ENCODE results near the gene PPP4C.

The PPP4C gene

DNA sequence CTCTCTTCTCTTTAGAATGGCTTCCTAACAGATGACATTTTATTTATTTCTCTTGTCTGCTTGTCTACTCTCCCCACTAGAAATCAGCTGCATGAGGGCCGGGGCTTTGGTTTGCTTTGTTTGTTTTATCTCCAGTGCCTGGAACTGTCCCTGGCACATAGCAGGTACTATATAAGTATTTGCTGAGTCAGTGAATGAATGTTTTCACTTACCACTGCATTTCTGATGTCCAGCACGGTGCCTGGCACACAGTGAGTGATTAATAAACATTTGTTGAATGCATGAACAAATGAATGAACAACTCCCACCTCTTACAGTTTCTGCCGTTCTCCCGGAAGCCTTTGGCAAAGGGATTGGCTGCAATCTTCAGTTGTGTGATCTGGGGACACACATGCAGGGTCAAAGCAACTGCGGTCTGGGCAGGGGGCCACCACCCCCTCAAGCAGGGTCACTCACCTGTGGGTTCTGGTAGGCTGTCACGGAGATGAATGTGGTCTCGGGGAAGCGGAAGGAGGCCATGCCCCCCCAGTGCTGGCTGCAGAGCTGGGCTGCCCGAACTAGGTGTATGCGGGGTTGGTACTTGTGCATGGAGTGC is 12.5 kb downstream of the PPP4C start:
- Histone ChIP-seq H3K27me3 (ENCODE audit: control insufficient read depth, low read length) (no peaks in the 10 kb centered on the region), H3K4me3 (ENCODE audit: low read length) (no peak overlapping the region), H4K20me1 (ENCODE audit: control insufficient read depth, insufficient read depth, low read depth, low read length) (no peaks in the 10 kb centered on the region), H3K9me3 (ENCODE audit: control insufficient read depth, insufficient read depth, low read length) (no peaks in the 10 kb centered on the region), H3K4me1 (ENCODE audit: control insufficient read depth, low read length) (peaks cover 34% of the 10 kb centered on the region), H3K79me2 (ENCODE audit: control insufficient read depth, low read length) (no peaks in the 10 kb centered on the region), H3K27ac (ENCODE audit: low read depth, low read length) (no peak overlapping the region), H3K36me3 (ENCODE audit: control insufficient read depth, low read length) (peaks cover 22% of the 10 kb centered on the region), H3F3A (ENCODE audit: control insufficient read depth, insufficient read depth) (peaks cover 11% of the 10 kb centered on the region; the same call in 1 of the 2 replicates), H3K4me2 (ENCODE audit: low read length) (no peak overlapping the region), H3K9me2 (replicated peaks; ENCODE audit: control insufficient read depth, low read length) (no peaks in the 10 kb centered on the region)
- TF ChIP-seq, protein P1, sequence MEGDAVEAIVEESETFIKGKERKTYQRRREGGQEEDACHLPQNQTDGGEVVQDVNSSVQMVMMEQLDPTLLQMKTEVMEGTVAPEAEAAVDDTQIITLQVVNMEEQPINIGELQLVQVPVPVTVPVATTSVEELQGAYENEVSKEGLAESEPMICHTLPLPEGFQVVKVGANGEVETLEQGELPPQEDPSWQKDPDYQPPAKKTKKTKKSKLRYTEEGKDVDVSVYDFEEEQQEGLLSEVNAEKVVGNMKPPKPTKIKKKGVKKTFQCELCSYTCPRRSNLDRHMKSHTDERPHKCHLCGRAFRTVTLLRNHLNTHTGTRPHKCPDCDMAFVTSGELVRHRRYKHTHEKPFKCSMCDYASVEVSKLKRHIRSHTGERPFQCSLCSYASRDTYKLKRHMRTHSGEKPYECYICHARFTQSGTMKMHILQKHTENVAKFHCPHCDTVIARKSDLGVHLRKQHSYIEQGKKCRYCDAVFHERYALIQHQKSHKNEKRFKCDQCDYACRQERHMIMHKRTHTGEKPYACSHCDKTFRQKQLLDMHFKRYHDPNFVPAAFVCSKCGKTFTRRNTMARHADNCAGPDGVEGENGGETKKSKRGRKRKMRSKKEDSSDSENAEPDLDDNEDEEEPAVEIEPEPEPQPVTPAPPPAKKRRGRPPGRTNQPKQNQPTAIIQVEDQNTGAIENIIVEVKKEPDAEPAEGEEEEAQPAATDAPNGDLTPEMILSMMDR (IDR thresholded peaks at IDR 0.05; ENCODE audit: low read depth, low read length, poor library complexity, severe bottlenecking), result no peak
- no peak for TF ChIP-seq EZH2phosphoT487 (IDR thresholded peaks at IDR 0.05; ENCODE audit: borderline replicate concordance, low read length)

DNA sequence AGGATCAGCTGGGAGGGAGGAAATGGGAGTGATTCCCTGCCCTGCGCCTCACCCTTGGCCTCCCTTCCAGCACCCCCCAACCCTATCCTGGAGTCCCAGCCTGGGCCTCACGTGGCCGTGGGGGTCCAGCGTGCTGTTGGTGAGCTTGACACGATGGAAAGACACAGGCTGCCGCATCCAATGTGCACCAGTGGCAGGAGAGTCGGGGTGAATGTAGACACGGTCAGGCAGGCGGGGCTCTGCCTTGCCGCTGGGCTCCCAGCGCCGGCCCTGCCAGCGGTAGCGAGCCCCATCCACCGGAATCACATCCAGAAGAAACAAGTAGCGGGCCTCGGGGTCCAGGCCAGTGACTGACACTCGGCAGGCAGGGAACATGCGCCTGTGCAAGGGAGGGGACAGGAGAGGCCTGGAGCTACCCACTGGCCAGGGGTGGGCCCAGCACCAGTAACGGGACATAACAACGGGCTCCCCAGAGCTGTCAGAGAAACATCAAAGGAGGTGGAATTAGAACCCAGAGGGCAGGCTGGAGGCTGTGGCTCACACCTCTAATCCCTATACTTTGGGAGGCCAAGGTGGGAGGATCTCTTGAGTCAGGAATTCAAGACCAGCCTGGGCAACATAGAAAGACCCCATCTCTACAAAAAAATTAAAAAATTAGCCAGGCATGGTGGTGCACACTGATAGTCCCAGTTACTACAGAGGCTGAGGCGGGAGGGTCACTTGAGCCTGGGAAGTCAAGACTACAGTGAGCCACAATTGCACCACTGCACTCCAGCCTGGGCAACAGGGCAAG is 13.2 kb downstream of the PPP4C start:
- H3K4me2 ChIP-seq (ENCODE audit: low read length), result no peak overlapping the region
- no peak overlapping the region for H3K27ac ChIP-seq (ENCODE audit: low read depth, low read length)
- H3K36me3 ChIP-seq (ENCODE audit: control insufficient read depth, low read length), result peaks cover 18% of the 10 kb centered on the region
- H3K27me3 ChIP-seq (ENCODE audit: control insufficient read depth, low read length), result no peaks in the 10 kb centered on the region
- no peaks in the 10 kb centered on the region for H3K79me2 ChIP-seq (ENCODE audit: control insufficient read depth, low read length)
- H3K4me3 ChIP-seq (ENCODE audit: low read length), result no peak overlapping the region
- TF ChIP-seq, protein P1 (IDR thresholded peaks at IDR 0.05; ENCODE audit: low read depth, low read length, poor library complexity, severe bottlenecking), result no peak
- no peak for TF ChIP-seq EZH2phosphoT487 (IDR thresholded peaks at IDR 0.05; ENCODE audit: borderline replicate concordance, low read length)
- no peaks in the 10 kb centered on the region for H4K20me1 ChIP-seq (ENCODE audit: control insufficient read depth, insufficient read depth, low read depth, low read length)
- H3K9me3 ChIP-seq (ENCODE audit: control insufficient read depth, insufficient read depth, low read length), result no peaks in the 10 kb centered on the region
- H3F3A ChIP-seq (ENCODE audit: control insufficient read depth, insufficient read depth), result peaks cover 14% of the 10 kb centered on the region
- H3K9me2 ChIP-seq (replicated peaks; ENCODE audit: control insufficient read depth, low read length), result no peaks in the 10 kb centered on the region
- peaks cover 38% of the 10 kb centered on the region for H3K4me1 ChIP-seq (ENCODE audit: control insufficient read depth, low read length)

DNA sequence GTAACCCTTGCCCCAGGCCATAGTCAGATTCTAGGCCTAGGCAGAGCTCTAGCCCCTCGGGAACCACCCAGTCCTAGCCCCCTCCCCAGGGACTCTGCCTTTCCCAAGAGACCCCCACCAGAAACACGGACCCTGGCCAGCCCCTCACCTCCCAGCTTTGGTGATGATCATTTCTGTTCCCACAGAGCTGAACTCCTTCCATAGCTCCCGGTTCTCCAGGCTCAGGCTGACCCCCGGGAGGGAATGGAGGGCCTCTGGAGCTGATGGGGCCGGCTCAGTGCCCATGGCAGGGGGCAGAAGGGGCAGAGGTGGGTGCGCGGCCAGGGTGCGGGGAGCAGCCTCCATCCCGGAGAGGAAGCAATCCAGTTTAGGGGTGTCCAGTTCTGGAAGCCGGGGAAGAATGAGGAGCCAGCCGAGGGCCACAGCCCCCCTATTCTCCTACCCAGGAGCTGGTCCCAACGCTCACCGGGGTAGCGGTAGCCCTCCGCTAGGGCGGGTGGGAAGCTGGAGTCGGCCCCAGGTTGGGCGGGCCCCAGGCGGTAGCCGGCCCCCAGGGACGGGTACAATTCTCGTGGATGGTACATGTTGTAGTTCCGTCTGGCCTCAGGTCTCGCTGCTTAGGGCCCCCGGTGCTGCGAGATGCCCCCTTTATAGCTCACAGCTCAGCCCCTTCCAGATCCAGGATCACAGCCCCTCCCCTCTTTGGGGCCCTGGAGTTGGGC is 15.0 kb downstream of the PPP4C start:
- Histone ChIP-seq H3K9me2 (replicated peaks; ENCODE audit: control insufficient read depth, low read length) (no peaks in the 10 kb centered on the region), H3K4me1 (ENCODE audit: control insufficient read depth, low read length) (peaks cover 53% of the 10 kb centered on the region), H3K27me3 (ENCODE audit: control insufficient read depth, low read length) (no peaks in the 10 kb centered on the region), H3K36me3 (ENCODE audit: control insufficient read depth, low read length) (peaks cover 3% of the 10 kb centered on the region), H3K79me2 (ENCODE audit: control insufficient read depth, low read length) (no peaks in the 10 kb centered on the region), H3K27ac (ENCODE audit: low read depth, low read length) (no peak overlapping the region), H3F3A (ENCODE audit: control insufficient read depth, insufficient read depth) (peaks cover 19% of the 10 kb centered on the region), H4K20me1 (ENCODE audit: control insufficient read depth, insufficient read depth, low read depth, low read length) (no peaks in the 10 kb centered on the region), H3K4me3 (ENCODE audit: low read length) (peak overlapping the region; percentile 75; the same call in 1 of the 2 replicates), H3K4me2 (ENCODE audit: low read length) (peak overlapping the region; percentile 76), H3K9me3 (ENCODE audit: control insufficient read depth, insufficient read depth, low read length) (no peaks in the 10 kb centered on the region)
- TF ChIP-seq EZH2phosphoT487 (IDR thresholded peaks at IDR 0.05; ENCODE audit: borderline replicate concordance, low read length), result no peak
- TF ChIP-seq, protein P1 (IDR thresholded peaks at IDR 0.05; ENCODE audit: low read depth, low read length, poor library complexity, severe bottlenecking), result no peak

All from DOHH2 (cell line).